Epithelial cell of prostate (primary cell): ENCODE measurements around the gene TRIM21.
"Not testable (repeated sequence)": the region's sequence is repeated elsewhere in the genome, so short reads cannot be mapped to it uniquely, and the experiment has no call there.

Experiments used
- DNase-seq: peaks from one replicate; pipeline ENCODE4 v3.0.0-alpha.2; 2011; ENCODE audit warnings: low read depth, low spot score
- H3K27ac ChIP-seq: fragments of 450-650 bp; 2 replicates; pipeline ENCODE4 v1.5.1; 2017; ENCODE audit warnings: mild to moderate bottlenecking

The TRIM21 gene

GRCh38 chr11:4393209-4393857 lies at the start of gene TRIM21:
TRIM21 (minus strand) TSS chr11:4393702; CDS start chr11:4390409, 3,293 bp downstream.
- H3K27ac ChIP-seq, result no peak within 1 kb of the TSS
- peak; percentile 48 for DNase-seq

GRCh38 chr11:4441515-4441914 lies 48.0 kb upstream of the TRIM21 start:
- DNase-seq, result no peak
- no peak overlapping the region for H3K27ac ChIP-seq

GRCh38 chr11:4436411-4436810 lies 42.9 kb upstream of the TRIM21 start:
- no peak for DNase-seq

GRCh38 chr11:4433856-4434255 lies 40.4 kb upstream of the TRIM21 start:
- no peak overlapping the region for H3K27ac ChIP-seq
- DNase-seq, result no peak

More at GRCh38 chr11:4436411-4436810, 42.9 kb upstream of the TRIM21 start:
- H3K27ac ChIP-seq, result no peak overlapping the region

- no peak for DNase-seq
- H3K27ac ChIP-seq, result no peak overlapping the region
These were observed 36.5 kb upstream of the TRIM21 start for GRCh38 chr11:4430051-4430450.

GRCh38 chr11:4418403-4418802 lies 24.9 kb upstream of the TRIM21 start:
- no peak for DNase-seq
- H3K27ac ChIP-seq, result no peak overlapping the region

- no peak overlapping the region for H3K27ac ChIP-seq
- no peak for DNase-seq
These were observed 23.3 kb upstream of the TRIM21 start for GRCh38 chr11:4416816-4417215.

GRCh38 chr11:4416306-4416705 lies 22.8 kb upstream of the TRIM21 start:
- no peak overlapping the region for H3K27ac ChIP-seq
- no peak for DNase-seq

- H3K27ac ChIP-seq, DNase-seq: not testable (repeated sequence)
These were observed 12.7 kb upstream of the TRIM21 start for GRCh38 chr11:4406206-4406605.

- no peak for DNase-seq
- H3K27ac ChIP-seq, result no peak overlapping the region
These were observed 339 bp upstream of the TRIM21 start for GRCh38 chr11:4393858-4394223.

- no peak for DNase-seq
- no peak overlapping the region for H3K27ac ChIP-seq
These were observed 5.3 kb downstream of the TRIM21 start for GRCh38 chr11:4388221-4388620.

GRCh38 chr11:4385978-4386740 lies 7.3 kb downstream of the TRIM21 start:
- H3K27ac ChIP-seq, result no peak overlapping the region
- no peak for DNase-seq

GRCh38 chr11:4381901-4382300 lies 11.6 kb downstream of the TRIM21 start:
- DNase-seq, result no peak
- H3K27ac ChIP-seq, result no peak overlapping the region

- DNase-seq, result no peak
- no peak overlapping the region for H3K27ac ChIP-seq
These were observed 17.9 kb downstream of the TRIM21 start for GRCh38 chr11:4375431-4376140.

- no peak overlapping the region for H3K27ac ChIP-seq
- no peak for DNase-seq
These were observed 23.3 kb downstream of the TRIM21 start for GRCh38 chr11:4370166-4370565.

- no peak for DNase-seq
- H3K27ac ChIP-seq, result no peak within 1 kb of the TSS
These were observed 25.2 kb downstream of the TRIM21 start, which contains the start of gene OR52B4 for GRCh38 chr11:4368286-4368685. OR52B4 (minus strand) TSS chr11:4368386; CDS start chr11:4368295, 91 bp downstream.

GRCh38 chr11:4348142-4348541 lies 45.4 kb downstream of the TRIM21 start:
- DNase-seq, H3K27ac ChIP-seq: not testable (repeated sequence)

GRCh38 chr11:4345366-4345765 lies 48.1 kb downstream of the TRIM21 start:
- H3K27ac ChIP-seq, DNase-seq: not testable (repeated sequence)
